Measurements from ENCODE around the gene KRT86. TPM values are rescaled to one million over a fixed set of nuclear protein-coding genes. Genes with fewer than 3 reads are reported as not detected.
A peak's percentile ranks its signal among the peaks of the same experiment; 100 is the strongest.
"Not testable (repeated sequence)": the region's sequence is repeated elsewhere in the genome, so short reads cannot be mapped to it uniquely, and the experiment has no call there.

Gene KRT86
- polyA plus RNA-seq, 4 donors, result 0.09 TPM; not detected in 3

GRCh38 chr12:52310622-52311284 lies 36.3 kb downstream of the KRT86 start:
- no peak for DNase-seq (ENCODE audit: low read depth in 4 of 4, low spot score in 3 of 4)

GRCh38 chr12:52311285-52311648 lies 36.8 kb downstream of the KRT86 start:
- DNase-seq (ENCODE audit: low read depth in 4 of 4, low spot score in 3 of 4), result no peak

- no peak for DNase-seq (ENCODE audit: low read depth in 4 of 4, low spot score in 3 of 4)
These were observed 37.6 kb downstream of the KRT86 start for GRCh38 chr12:52312086-52312485.

- no peak for DNase-seq (ENCODE audit: low read depth in 4 of 4, low spot score in 3 of 4)
These were observed 39.0 kb downstream of the KRT86 start for GRCh38 chr12:52313461-52313860.

GRCh38 chr12:52313926-52314325 lies 39.5 kb downstream of the KRT86 start:
- DNase-seq (ENCODE audit: low read depth in 4 of 4, low spot score in 3 of 4), result no peak

- no peak for DNase-seq (ENCODE audit: low read depth in 4 of 4, low spot score in 3 of 4)
These were observed 40.1 kb downstream of the KRT86 start for GRCh38 chr12:52314511-52314910.

- DNase-seq (ENCODE audit: low read depth in 4 of 4, low spot score in 3 of 4), result not testable (repeated sequence)
These were observed 41.3 kb downstream of the KRT86 start for GRCh38 chr12:52315721-52316120.

GRCh38 chr12:52316290-52316689 lies 41.8 kb downstream of the KRT86 start:
- no peak for DNase-seq (ENCODE audit: low read depth in 4 of 4, low spot score in 3 of 4)

- no peak for DNase-seq (ENCODE audit: low read depth in 4 of 4, low spot score in 3 of 4)
These were observed 42.3 kb downstream of the KRT86 start for GRCh38 chr12:52316701-52317100.

GRCh38 chr12:52317468-52318052 lies 43.1 kb downstream of the KRT86 start:
- DNase-seq (ENCODE audit: low read depth in 4 of 4, low spot score in 3 of 4), result no peak

- no peak for DNase-seq (ENCODE audit: low read depth in 4 of 4, low spot score in 3 of 4)
These were observed 44.0 kb downstream of the KRT86 start for GRCh38 chr12:52318241-52318990.

- DNase-seq (ENCODE audit: low read depth in 4 of 4, low spot score in 3 of 4), result no peak
These were observed 44.7 kb downstream of the KRT86 start for GRCh38 chr12:52319097-52319496.

GRCh38 chr12:52320784-52321400 lies 46.4 kb downstream of the KRT86 start, which contains the start of gene KRT83:
Gene KRT83, minus strand, starts transcription at chr12:52321398. Its CDS starts 63 bp downstream, at chr12:52321335.
- no peak for DNase-seq (ENCODE audit: low read depth in 4 of 4, low spot score in 3 of 4)

- no peak for DNase-seq (ENCODE audit: low read depth in 4 of 4, low spot score in 3 of 4)
These were observed 47.0 kb downstream of the KRT86 start for GRCh38 chr12:52321418-52321817.

GRCh38 chr12:52322069-52322468 lies 47.6 kb downstream of the KRT86 start:
- DNase-seq (ENCODE audit: low read depth in 4 of 4, low spot score in 3 of 4), result no peak

GRCh38 chr12:52323001-52323400 lies 48.6 kb downstream of the KRT86 start:
- no peak for DNase-seq (ENCODE audit: low read depth in 4 of 4, low spot score in 3 of 4)

GRCh38 chr12:52323416-52324152 lies 49.1 kb downstream of the KRT86 start:
- DNase-seq (ENCODE audit: low read depth in 4 of 4, low spot score in 3 of 4), result no peak

GRCh38 chr12:52324153-52324444 lies 49.7 kb downstream of the KRT86 start:
- DNase-seq (ENCODE audit: low read depth in 4 of 4, low spot score in 3 of 4), result no peak

GRCh38 chr12:52327052-52327829 lies 52.8 kb downstream of the KRT86 start:
- peak; percentile 48 to 58 (median 52) for DNase-seq (ENCODE audit: low read depth in 4 of 4, low spot score in 3 of 4)

GRCh38 chr12:52327830-52328500 lies 53.5 kb downstream of the KRT86 start:
- DNase-seq (ENCODE audit: low read depth in 4 of 4, low spot score in 3 of 4), result no peak
